Measurements from ENCODE around the gene ME3.

Gene ME3

DNA sequence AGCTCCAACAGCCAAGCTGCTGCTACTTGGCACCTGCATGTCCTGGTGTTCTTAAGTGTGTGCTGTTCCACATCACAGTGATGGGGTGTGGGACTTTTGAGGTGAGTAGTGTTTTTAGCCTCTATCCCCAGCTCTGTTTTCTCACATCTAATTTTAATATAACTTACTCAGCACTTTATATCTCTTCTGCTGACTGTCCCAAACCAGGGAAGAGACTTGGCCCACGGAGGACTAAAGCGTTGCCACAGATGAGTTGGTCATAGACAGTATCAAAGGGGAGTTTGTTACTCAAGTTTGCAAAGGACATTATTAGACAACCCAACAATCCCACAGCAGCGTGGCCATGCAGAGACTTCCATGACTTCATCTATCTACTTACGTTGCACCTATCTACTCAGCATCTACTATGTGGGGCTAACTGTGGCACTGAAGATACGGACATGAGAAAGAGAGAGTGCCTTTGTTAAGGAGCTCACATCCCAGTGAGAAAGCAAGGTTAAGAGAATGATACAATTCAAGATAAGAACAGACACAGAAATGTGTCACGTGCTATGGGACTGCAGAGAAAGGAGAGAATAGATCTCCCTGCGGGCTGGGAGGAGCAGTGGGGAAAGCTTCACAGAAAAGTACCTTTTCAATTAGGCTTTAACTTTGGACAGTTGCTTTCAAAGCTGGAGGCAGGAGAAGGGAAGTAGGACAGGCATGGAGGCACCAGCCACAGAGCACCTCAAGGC is 82.4 kb downstream of the ME3 start:
- no peak overlapping the region for H3K27ac ChIP-seq
- H4K20me1 ChIP-seq (ENCODE audit: insufficient read depth) = no peaks in the 10 kb centered on the region
- TF ChIP-seq, protein P1, sequence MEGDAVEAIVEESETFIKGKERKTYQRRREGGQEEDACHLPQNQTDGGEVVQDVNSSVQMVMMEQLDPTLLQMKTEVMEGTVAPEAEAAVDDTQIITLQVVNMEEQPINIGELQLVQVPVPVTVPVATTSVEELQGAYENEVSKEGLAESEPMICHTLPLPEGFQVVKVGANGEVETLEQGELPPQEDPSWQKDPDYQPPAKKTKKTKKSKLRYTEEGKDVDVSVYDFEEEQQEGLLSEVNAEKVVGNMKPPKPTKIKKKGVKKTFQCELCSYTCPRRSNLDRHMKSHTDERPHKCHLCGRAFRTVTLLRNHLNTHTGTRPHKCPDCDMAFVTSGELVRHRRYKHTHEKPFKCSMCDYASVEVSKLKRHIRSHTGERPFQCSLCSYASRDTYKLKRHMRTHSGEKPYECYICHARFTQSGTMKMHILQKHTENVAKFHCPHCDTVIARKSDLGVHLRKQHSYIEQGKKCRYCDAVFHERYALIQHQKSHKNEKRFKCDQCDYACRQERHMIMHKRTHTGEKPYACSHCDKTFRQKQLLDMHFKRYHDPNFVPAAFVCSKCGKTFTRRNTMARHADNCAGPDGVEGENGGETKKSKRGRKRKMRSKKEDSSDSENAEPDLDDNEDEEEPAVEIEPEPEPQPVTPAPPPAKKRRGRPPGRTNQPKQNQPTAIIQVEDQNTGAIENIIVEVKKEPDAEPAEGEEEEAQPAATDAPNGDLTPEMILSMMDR (conservative IDR thresholded peaks at IDR 0.05; ENCODE audit: low read depth, low read length) = no peak

GRCh38 chr11:86589204-86589603 is 83.2 kb downstream of the ME3 start:
- TF ChIP-seq, protein P1 (conservative IDR thresholded peaks at IDR 0.05; ENCODE audit: low read depth, low read length) = no peak
- H3K4me1 ChIP-seq (ENCODE audit: low read depth, poor library complexity, severe bottlenecking) = peaks cover 43% of the 10 kb centered on the region

More for the DNA sequence above, 82.4 kb downstream of the ME3 start:
- Histone ChIP-seq H2AFZ (ENCODE audit: low read depth) (no peak overlapping the region), H3K27me3 (ENCODE audit: insufficient read depth, low read depth) (no peaks in the 10 kb centered on the region), H3K4me1 (ENCODE audit: low read depth, poor library complexity, severe bottlenecking) (peaks cover 45% of the 10 kb centered on the region), H3K9ac (no peak overlapping the region), H3K4me3 (IDR thresholded peaks at IDR 0.05; ENCODE audit: insufficient read depth, low read depth, low read length) (no peak overlapping the region), H3K36me3 (ENCODE audit: insufficient read depth) (no peaks in the 10 kb centered on the region), H3K79me2 (ENCODE audit: insufficient read depth, low read depth) (no peaks in the 10 kb centered on the region), H3K4me2 (no peak overlapping the region; the same call in 1 of the 2 replicates)

GRCh38 chr11:86588566-86589090 is 83.8 kb downstream of the ME3 start:
- no peaks in the 10 kb centered on the region for H4K20me1 ChIP-seq (ENCODE audit: insufficient read depth)
- H2AFZ ChIP-seq (ENCODE audit: low read depth) = no peak overlapping the region
- peaks cover 37% of the 10 kb centered on the region for H3K4me1 ChIP-seq (ENCODE audit: low read depth, poor library complexity, severe bottlenecking)
- H3K9ac ChIP-seq = no peak overlapping the region
- TF ChIP-seq, protein P1 (conservative IDR thresholded peaks at IDR 0.05; ENCODE audit: low read depth, low read length) = no peak
- H3K36me3 ChIP-seq (ENCODE audit: insufficient read depth) = no peaks in the 10 kb centered on the region
- H3K27me3 ChIP-seq (ENCODE audit: insufficient read depth, low read depth) = no peaks in the 10 kb centered on the region
- no peak overlapping the region for H3K27ac ChIP-seq
- H3K4me2 ChIP-seq = no peak overlapping the region
- H3K79me2 ChIP-seq (ENCODE audit: insufficient read depth, low read depth) = no peaks in the 10 kb centered on the region
- H3K4me3 ChIP-seq (IDR thresholded peaks at IDR 0.05; ENCODE audit: insufficient read depth, low read depth, low read length) = no peak overlapping the region

More at GRCh38 chr11:86589204-86589603, 83.2 kb downstream of the ME3 start:
- H4K20me1 ChIP-seq (ENCODE audit: insufficient read depth) = no peaks in the 10 kb centered on the region
- H3K36me3 ChIP-seq (ENCODE audit: insufficient read depth) = no peaks in the 10 kb centered on the region
- H3K27ac ChIP-seq = no peak overlapping the region
- no peaks in the 10 kb centered on the region for H3K79me2 ChIP-seq (ENCODE audit: insufficient read depth, low read depth)
- H3K9ac ChIP-seq = no peak overlapping the region
- no peak overlapping the region; the same call in 1 of the 2 replicates for H3K4me2 ChIP-seq
- no peak overlapping the region for H2AFZ ChIP-seq (ENCODE audit: low read depth)
- H3K4me3 ChIP-seq (IDR thresholded peaks at IDR 0.05; ENCODE audit: insufficient read depth, low read depth, low read length) = no peak overlapping the region
- no peaks in the 10 kb centered on the region for H3K27me3 ChIP-seq (ENCODE audit: insufficient read depth, low read depth)

DNA sequence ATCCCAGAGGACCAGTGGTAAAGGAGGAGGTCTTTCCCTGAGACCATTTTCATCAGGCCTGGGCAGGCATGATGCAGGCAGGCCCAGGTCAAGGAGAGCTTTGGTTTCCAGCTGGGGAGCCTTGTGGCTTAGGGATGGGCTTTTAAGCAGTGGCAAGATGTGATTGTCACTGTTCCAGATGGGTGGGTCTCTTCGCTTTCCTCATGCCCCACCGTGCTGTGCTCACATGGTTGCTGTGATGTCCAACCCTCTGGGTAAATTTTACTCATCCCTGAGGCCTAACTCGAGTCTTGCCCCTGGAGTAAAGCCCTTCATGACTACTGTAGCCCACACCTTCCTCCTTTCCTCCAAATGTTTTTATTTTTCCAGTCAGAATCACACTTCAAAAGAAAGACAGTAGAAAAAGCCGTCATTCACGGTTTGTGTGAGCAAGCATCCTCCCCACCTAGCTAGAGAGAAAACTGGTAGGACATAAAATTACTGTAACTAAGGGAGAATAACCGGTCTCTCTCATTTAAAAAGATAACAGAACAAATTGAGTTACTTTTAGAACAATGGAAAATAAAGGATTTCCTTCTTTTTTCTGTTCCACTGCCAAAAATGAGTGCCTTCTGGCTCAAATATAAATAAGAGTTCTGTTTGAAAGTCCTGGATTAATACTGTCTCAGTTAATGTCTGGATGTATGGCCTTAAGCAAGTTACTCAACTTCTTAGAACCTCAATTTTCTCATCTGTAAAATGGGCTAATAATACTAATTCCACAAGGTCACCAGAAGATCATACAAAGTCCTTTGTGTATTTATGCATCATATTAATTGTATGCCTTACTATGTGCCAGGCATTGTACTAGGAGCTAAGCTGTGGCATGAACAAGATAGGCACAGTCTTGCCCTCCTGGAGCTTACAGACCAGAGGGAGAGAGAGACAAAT is 84.9 kb downstream of the ME3 start:
- Histone ChIP-seq H3K79me2 (ENCODE audit: insufficient read depth, low read depth) (no peaks in the 10 kb centered on the region), H3K4me3 (IDR thresholded peaks at IDR 0.05; ENCODE audit: insufficient read depth, low read depth, low read length) (no peak overlapping the region), H2AFZ (ENCODE audit: low read depth) (no peak overlapping the region), H3K27me3 (ENCODE audit: insufficient read depth, low read depth) (no peaks in the 10 kb centered on the region), H3K27ac (no peak overlapping the region), H3K4me1 (ENCODE audit: low read depth, poor library complexity, severe bottlenecking) (peaks cover 26% of the 10 kb centered on the region), H3K9ac (no peak overlapping the region), H3K4me2 (no peak overlapping the region), H3K36me3 (ENCODE audit: insufficient read depth) (no peaks in the 10 kb centered on the region), H4K20me1 (ENCODE audit: insufficient read depth) (no peaks in the 10 kb centered on the region)
- TF ChIP-seq, protein P1 (conservative IDR thresholded peaks at IDR 0.05; ENCODE audit: low read depth, low read length) = no peak
